GM12878 (cell line): Measurements from ENCODE around the gene SLIT1. TPM values are rescaled to one million over a fixed set of nuclear protein-coding genes. Genes with fewer than 3 reads are reported as not detected.

Source experiments
- ATAC-seq: fragments of 200-7000 bp; cut with Tn5 transposase; 3 replicates; pipeline ENCODE4 v1.9.1; 2020; ENCODE audit warnings: mild to moderate bottlenecking, moderate library complexity
- BruUV-seq: library from RNA; stranded (reverse); fragments of 400-500 nt; replicated peaks from 2 replicates; lab custom pipeline; 2021; lab: Mats Ljungman, UMichigan
- CTCF ChIA-PET: fragments of 300-600 bp; sonication (Branson Sonifier 250); formaldehyde crosslinking; extraction: SDS; loops from one replicate; lab custom pipeline; 2021; ENCODE audit warnings: inconsistent platforms; lab: Yijun Ruan, JAX
- POLR2A ChIA-PET: fragments of 350-600 bp; formaldehyde crosslinking; extraction: SDS; loops from one replicate; lab custom pipeline; 2021; ENCODE audit warnings: inconsistent platforms; lab: Charles Lee
- RAD21 ChIA-PET: fragments of 300-600 bp; sonication (Branson Sonifier 250); formaldehyde crosslinking; loops from one replicate; lab custom pipeline; 2023; ENCODE audit warnings: antibody characterized with exemption; ENCODE audit not compliant: unreplicated experiment; lab: Charles Lee
- SMC1A ChIA-PET: fragments of 300-600 bp; sonication (Branson Sonifier 250); formaldehyde crosslinking; loops from one replicate; lab custom pipeline; 2023; ENCODE audit not compliant: unreplicated experiment, uncharacterized antibody; lab: Charles Lee
- DNase-seq: peaks from one replicate; pipeline ENCODE4 v3.0.0-alpha.2; 2011; ENCODE audit warnings: low read depth, low spot score
- FAIRE-seq: peaks from 3 replicates; lab custom pipeline; 2011; peaks lifted over from hg19 to GRCh38; lab: Jason Lieb, UNC
- H2AFZ ChIP-seq: 2 replicates; pipeline ENCODE4 v1.6.0; 2011; ENCODE audit warnings: low read depth, low read length, control low read depth; ENCODE audit not compliant: control insufficient read depth
- H3K27ac ChIP-seq: 2 replicates; pipeline ENCODE4 v1.5.1; 2011; ENCODE audit warnings: control low read depth; ENCODE audit not compliant: control insufficient read depth, insufficient read depth
- H3K27me3 ChIP-seq, 2 experiments: replicated peaks in 1 of 2; 2 replicates each; pipeline versions ENCODE4 v1.6.0 to v1.6.1; 2011; ENCODE audit warnings: low read length in 1 of 2; ENCODE audit not compliant: control insufficient read depth in 2 of 2, insufficient read depth in 2 of 2
- H3K36me3 ChIP-seq, 2 experiments: 2 replicates each; pipeline ENCODE4 v1.5.1; 2011; ENCODE audit warnings: low read length in 1 of 2; ENCODE audit not compliant: control insufficient read depth in 2 of 2, insufficient read depth in 2 of 2
- H3K4me1 ChIP-seq: 2 replicates; pipeline ENCODE4 v1.6.1; 2011; ENCODE audit warnings: mild to moderate bottlenecking, low read length, moderate library complexity, mixed read lengths; ENCODE audit not compliant: control insufficient read depth, insufficient read depth
- H3K4me2 ChIP-seq: 2 replicates; pipeline ENCODE4 v1.6.0; 2011; ENCODE audit warnings: control low read depth; ENCODE audit not compliant: control insufficient read depth, insufficient read depth
- H3K4me3 ChIP-seq: fragments of 200-600 bp; sonication (generic); 2 replicates; pipeline ENCODE4 v1.5.1; 2016
- H3K79me2 ChIP-seq: 2 replicates; pipeline ENCODE4 v1.6.0; 2011; ENCODE audit warnings: low read length; ENCODE audit not compliant: control insufficient read depth, insufficient read depth
- H3K9ac ChIP-seq: 2 replicates; pipeline ENCODE4 v1.8.0; 2011; ENCODE audit warnings: low read length, control low read depth, mixed read lengths; ENCODE audit not compliant: control insufficient read depth, insufficient read depth
- H3K9me3 ChIP-seq: replicated peaks from 3 replicates; pipeline ENCODE4 v1.5.1; 2011; ENCODE audit warnings: mild to moderate bottlenecking, low read length; ENCODE audit not compliant: control insufficient read depth, insufficient read depth
- H4K20me1 ChIP-seq: 2 replicates; pipeline ENCODE4 v1.6.0; 2011; ENCODE audit not compliant: control insufficient read depth, insufficient read depth
- ESRRA ChIP-seq: IDR thresholded peaks from 2 replicates; pipeline ENCODE4 v1.6.1; 2012; ENCODE audit warnings: mild to moderate bottlenecking, low read length, improper control_type of control experiment
- HDGF ChIP-seq: fragments of 450-650 bp; IDR thresholded peaks from 2 replicates; pipeline ENCODE4 v1.6.1; 2016; ENCODE audit warnings: antibody characterized with exemption
- IRF4 ChIP-seq: IDR thresholded peaks from 2 replicates; pipeline ENCODE4 v1.6.1; 2011; ENCODE audit warnings: low read depth, low read length
- RCOR1 ChIP-seq: conservative IDR thresholded peaks from 2 replicates; pipeline ENCODE4 v1.6.1; 2012; ENCODE audit warnings: low read depth, low read length, improper control_type of control experiment
- SMAD5 ChIP-seq: IDR thresholded peaks from 2 replicates; pipeline ENCODE4 v1.6.1; 2016; ENCODE audit warnings: antibody characterized with exemption, low read depth
- STAT3 ChIP-seq: IDR thresholded peaks from 2 replicates; pipeline ENCODE4 v1.6.1; 2011; ENCODE audit warnings: low read depth, low read length, improper control_type of control experiment
- TBL1XR1 ChIP-seq: IDR thresholded peaks from 2 replicates; pipeline ENCODE4 v1.6.1; 2012; ENCODE audit warnings: low read depth, low read length, improper control_type of control experiment
- USF1 ChIP-seq: IDR thresholded peaks from 2 replicates; pipeline ENCODE4 v1.6.1; 2011; ENCODE audit warnings: borderline replicate concordance, low read depth, mild to moderate bottlenecking, moderate library complexity, mixed read lengths, low read length; ENCODE audit not compliant: insufficient read depth; ENCODE audit errors: extremely low read length
- WGBS: methylation state at CpG from one replicate; pipeline ENCODE4 v1.1.6; 2016; ENCODE audit warnings: low lambda C conversion rate; ENCODE audit not compliant: insufficient replicate concordance, insufficient coverage; ENCODE audit errors: missing lambda C conversion rate; 5-methylcytosine and 5-hydroxymethylcytosine counted together
- in situ Hi-C: fragments of 300-500 bp; cut with MboI; formaldehyde crosslinking; loops from 9 replicates; pipeline ENCODE4 v1.14.3; 2018; ENCODE audit warnings: mixed read lengths
- intact Hi-C: fragments of 100-400 bp; cut with micrococcal nuclease; formaldehyde crosslinking; loops from one replicate; pipeline ENCODE4 v1.14.2; 2022; ENCODE audit not compliant: unreplicated experiment
- polyA plus RNA-seq, 11 experiments: library from polyadenylated mRNA; depleted of rRNA in 4 of 11; unstranded in 6 of 11; stranded (reverse) in 5 of 11; fragments of >200 nt; fragmentation: Nextera tagmentation in 4 of 11; fragmentation: Illumina TruSeq in 1 of 11; extraction: Ambion mirVana in 4 of 11; extraction: Trizol in 1 of 11; gene quantifications; 1 replicate in 1 of 11; 2 replicates in 10 of 11; pipeline versions ENCODE4 v1.2.1 to v1.2.3, GENCODE V29; 2011 to 2016; ENCODE audit warnings: inconsistent platforms in 2 of 11, missing spikeins in 2 of 11, low read depth in 1 of 11
- total RNA-seq, 4 experiments: library from RNA; depleted of rRNA in 3 of 4; stranded (reverse); fragments of >200 nt in 3 of 4; fragmentation: Illumina TruSeq in 1 of 4; extraction: Trizol in 1 of 4; gene quantifications; 2 replicates each; pipeline versions ENCODE4 v1.2.1 to v1.2.3, GENCODE V29; 2013 to 2021

Gene SLIT1
- total and polyA plus RNA-seq, 10 of the 15 experiments (the other 5 are each of a cell fraction or from before 2014, with no cell fraction given): 0.04 to 0.19 (median 0.06) TPM; not detected in 4

- ChIA-PET POLR2A (no interaction called here), CTCF (interaction anchor here (2.0 kb wide), 1 partner anchor 60 kb away, joined by 6 read pairs; no protein-coding TSS in a partner anchor), SMC1A (interaction anchor here (1.0 to 1.6 kb wide), 4 partner anchors 11 to 60 kb away, joined by 3 to 5 read pairs (median 4); no protein-coding TSS in a partner anchor), RAD21 (no interaction called here)
- intact Hi-C loops: no loop called here
- under 1% methylated on average over 10 of the region's 10 CpGs for WGBS
- no peak overlapping the region for H3K27ac ChIP-seq
- H3K27me3 ChIP-seq: no peaks in the 10 kb centered on the region
- DNase-seq (no peak), ATAC-seq (no peak)
- H3K79me2 ChIP-seq: no peaks in the 10 kb centered on the region
- no peak overlapping the region for H2AFZ ChIP-seq
- BruUV-seq: no TSS peak
- H3K4me3 ChIP-seq: no peak overlapping the region
- H3K36me3 ChIP-seq: no peaks in the 10 kb centered on the region
- no peaks in the 10 kb centered on the region for H3K9me3 ChIP-seq
- no peak overlapping the region for H3K9ac ChIP-seq
- H4K20me1 ChIP-seq: no peaks in the 10 kb centered on the region
- TF ChIP-seq USF1 (no peak), HDGF (no peak), ESRRA (no peak), RCOR1 (no peak), TBL1XR1 (no peak), SMAD5 (no peak), STAT3 (no peak), IRF4 (no peak)
- TF ChIP-seq, all 136 proteins: peak for 0
- Histone ChIP-seq H3K4me1 (no peaks in the 10 kb centered on the region), H3K4me2 (no peak overlapping the region)
- in situ Hi-C loops: no loop called here
- no peak for FAIRE-seq
These were observed 35.7 kb downstream of the SLIT1 start for GRCh38 chr10:97150013-97150595.
